ENCODE results near the gene C1orf52.
"Not testable (repeated sequence)": the region's sequence is repeated elsewhere in the genome, so short reads cannot be mapped to it uniquely, and the experiment has no call there.

Gene C1orf52

GRCh38 chr1:85267313-85267712 lies 7.9 kb upstream of the C1orf52 start:
- DNase-seq (ENCODE audit: low read depth, low spot score): no peak
- no peak overlapping the region for H3K4me3 ChIP-seq (ENCODE audit: low read depth, low read length)
- no peak for TF ChIP-seq CTCF (IDR thresholded peaks at IDR 0.05; ENCODE audit: insufficient read depth, low read length, missing control alignments)
- CTCF ChIA-PET: interaction anchor here (1.2 to 1.8 kb wide), 2 partner anchors 9 to 13 kb away, joined by 4 to 5 read pairs; partner anchors contain the start of gene BCL10
- POLR2A ChIA-PET: no interaction called here

GRCh38 chr1:85264150-85264549 lies 4.7 kb upstream of the C1orf52 start:
- ChIA-PET POLR2A (no interaction called here), CTCF (interaction anchor here (0.6 to 20.6 kb wide), 6 partner anchors 10 to 321 kb away, joined by 3 to 675 read pairs (median 6); partner anchors contain the start of gene BCL10)
- TF ChIP-seq CTCF (IDR thresholded peaks at IDR 0.05; ENCODE audit: insufficient read depth, low read length, missing control alignments): no peak
- H3K4me3 ChIP-seq (ENCODE audit: low read depth, low read length): no peak overlapping the region
- no peak for DNase-seq (ENCODE audit: low read depth, low spot score)

- H3K4me3 ChIP-seq (ENCODE audit: low read depth, low read length): no peak overlapping the region
- DNase-seq (ENCODE audit: low read depth, low spot score): no peak
- ChIA-PET CTCF (interaction anchor here (1.3 to 20.6 kb wide), 5 partner anchors 9 to 320 kb away, joined by 4 to 675 read pairs (median 146); partner anchors contain the start of gene BCL10), POLR2A (no interaction called here)
- TF ChIP-seq CTCF (IDR thresholded peaks at IDR 0.05; ENCODE audit: insufficient read depth, low read length, missing control alignments): no peak
Measured at GRCh38 chr1:85262985-85263384, 3.5 kb upstream of the C1orf52 start.

- ChIA-PET CTCF (interaction anchor here (0.6 to 20.6 kb wide), 63 partner anchors 10 to 433 kb away, joined by 3 to 675 read pairs (median 4); partner anchors contain the start of genes BCL10 and SYDE2), POLR2A (interaction anchor here (0.6 to 2.2 kb wide), 6 partner anchors 12 to 315 kb away, joined by 3 to 10 read pairs (median 4); partner anchors contain the start of gene BCL10)
- no peak for TF ChIP-seq CTCF (IDR thresholded peaks at IDR 0.05; ENCODE audit: insufficient read depth, low read length, missing control alignments)
- no peak for DNase-seq (ENCODE audit: low read depth, low spot score)
- H3K4me3 ChIP-seq (ENCODE audit: low read depth, low read length): peak overlapping the region; percentile 51
Measured at GRCh38 chr1:85259912-85260274, 431 bp upstream of the C1orf52 start.

- TF ChIP-seq CTCF (IDR thresholded peaks at IDR 0.05; ENCODE audit: insufficient read depth, low read length, missing control alignments): peak; percentile 9
- no peak for DNase-seq (ENCODE audit: low read depth, low spot score)
- POLR2A ChIA-PET: interaction anchor here (1.2 to 2.2 kb wide), 4 partner anchors 11 to 314 kb away, joined by 3 to 10 read pairs (median 4); partner anchors contain the start of gene BCL10
- H3K4me3 ChIP-seq (ENCODE audit: low read depth, low read length): peak overlapping the region; percentile 93
- CTCF ChIA-PET: interaction anchor here (0.6 to 20.6 kb wide), 47 partner anchors 9 to 435 kb away, joined by 3 to 675 read pairs (median 5); partner anchors contain the start of genes BCL10 and SYDE2
Measured at GRCh38 chr1:85258536-85259117, 835 bp downstream of the C1orf52 start.

- DNase-seq (ENCODE audit: low read depth, low spot score); POLR2A ChIA-PET; H3K4me3 ChIP-seq (ENCODE audit: low read depth, low read length): not testable (repeated sequence)
- CTCF ChIA-PET: interaction anchor here (1.9 to 20.6 kb wide), 4 partner anchors 9 to 303 kb away, joined by 4 to 675 read pairs (median 198); partner anchors contain the start of gene C1orf52
Measured at GRCh38 chr1:85249042-85249441, 10.4 kb downstream of the C1orf52 start.

All from AG04449 (cell line).